ENCODE measurements around the gene IFITM1.

IFITM1 gene

GRCh38 chr11:282630-283360 lies 31.0 kb upstream of the IFITM1 start:
- no peak for DNase-seq

GRCh38 chr11:283405-284104 lies 30.3 kb upstream of the IFITM1 start:
- no peak for DNase-seq

- no peak for DNase-seq
Measured at GRCh38 chr11:284105-285020, 29.5 kb upstream of the IFITM1 start.

- DNase-seq = no peak
Measured at GRCh38 chr11:285021-285893, 28.6 kb upstream of the IFITM1 start.

- DNase-seq = no peak
Measured at GRCh38 chr11:285894-286220, 28.0 kb upstream of the IFITM1 start.

- peak; percentile 47 for DNase-seq
Measured at GRCh38 chr11:286977-287820, 26.6 kb upstream of the IFITM1 start.

GRCh38 chr11:287821-288477 lies 25.9 kb upstream of the IFITM1 start:
- DNase-seq = peak; percentile 53

GRCh38 chr11:288478-289397 lies 25.1 kb upstream of the IFITM1 start, which contains the start of gene PGGHG:
Gene PGGHG, plus strand, starts transcription at chr11:289126. Its CDS starts 691 bp downstream, at chr11:289817.
- peak; percentile 50 for DNase-seq

- no peak for DNase-seq
Measured at GRCh38 chr11:289398-289711, 24.5 kb upstream of the IFITM1 start.

GRCh38 chr11:289712-290620 lies 23.9 kb upstream of the IFITM1 start:
- DNase-seq = peak; percentile 16

GRCh38 chr11:290621-291231 lies 23.1 kb upstream of the IFITM1 start:
- peak; percentile 10 for DNase-seq

GRCh38 chr11:291281-292210 lies 22.3 kb upstream of the IFITM1 start:
- peak; percentile 3 for DNase-seq

GRCh38 chr11:292211-293121 lies 21.4 kb upstream of the IFITM1 start:
- no peak for DNase-seq

- DNase-seq = no peak
Measured at GRCh38 chr11:293271-293851, 20.5 kb upstream of the IFITM1 start.

- no peak for DNase-seq
Measured at GRCh38 chr11:293852-294661, 19.8 kb upstream of the IFITM1 start.
